Suprapubic skin (tissue), 4 donors: ENCODE measurements around the gene CDKL2. TPM values are rescaled to one million over a fixed set of nuclear protein-coding genes. Genes with fewer than 3 reads are reported as not detected.
"Not testable (repeated sequence)": the region's sequence is repeated elsewhere in the genome, so short reads cannot be mapped to it uniquely, and the experiment has no call there.

ENCODE experiments used
- DNase-seq, 2 donors: peaks; one replicate each; pipeline ENCODE4 v3.0.0-alpha.2; 2019; ENCODE audit warnings: low spot score in 2 of 2
- H3K27ac ChIP-seq: fragments of 200-600 bp; sonication (generic); one replicate; pipeline ENCODE4 v1.5.1; 2019
- H3K27me3 ChIP-seq: fragments of 200-600 bp; sonication (generic); one replicate; pipeline ENCODE4 v1.5.1; 2019
- H3K36me3 ChIP-seq: fragments of 200-600 bp; sonication (generic); one replicate; pipeline ENCODE4 v1.5.1; 2019
- H3K4me1 ChIP-seq: fragments of 200-600 bp; sonication (generic); one replicate; pipeline ENCODE4 v1.5.1; 2019
- H3K4me3 ChIP-seq: fragments of 200-600 bp; sonication (generic); one replicate; pipeline ENCODE4 v1.5.1; 2019; ENCODE audit warnings: mild to moderate bottlenecking
- H3K9me3 ChIP-seq: fragments of 200-600 bp; sonication (generic); one replicate; pipeline ENCODE4 v1.5.1; 2019
- CTCF ChIP-seq, 2 donors: fragments of 200-600 bp in 1 of 2; fragments of 450-650 bp in 1 of 2; sonication (generic) in 1 of 2; IDR thresholded peaks; one replicate each; pipeline ENCODE4 v1.5.1; 2016 to 2019; ENCODE audit warnings: antibody characterized with exemption in 2 of 2, mild to moderate bottlenecking in 1 of 2, moderate library complexity in 1 of 2
- EP300 ChIP-seq: sonication (generic); formaldehyde crosslinking; IDR thresholded peaks from one replicate; pipeline ENCODE4 v1.6.1; 2017; ENCODE audit warnings: antibody characterized with exemption
- POLR2A ChIP-seq, 2 donors: fragments of 450-650 bp; IDR thresholded peaks; one replicate each; pipeline ENCODE4 v1.6.1; 2017; ENCODE audit warnings: antibody characterized with exemption in 2 of 2, mild to moderate bottlenecking in 2 of 2, moderate library complexity in 2 of 2
- POLR2AphosphoS5 ChIP-seq, 3 donors: sonication (generic); formaldehyde crosslinking; IDR thresholded peaks; one replicate each; pipeline ENCODE4 v1.6.1; 2017; ENCODE audit warnings: antibody characterized with exemption in 3 of 3
- WGBS: methylation state at CpG from one replicate; pipeline ENCODE4 v1.1.5; 2018; 5-methylcytosine and 5-hydroxymethylcytosine counted together
- total RNA-seq, 4 donors: library from RNA; depleted of rRNA; stranded (reverse); fragments of >200 nt; gene quantifications; one replicate each; pipeline ENCODE4 v1.1.0, GENCODE V29; 2016

The CDKL2 gene
- total RNA-seq, 4 donors from 2014 or later, result 1.3 to 2.0 (median 1.8) TPM; not detected in 1

- Histone ChIP-seq H3K36me3 (peaks cover 8% of the 10 kb centered on the region), H3K27me3 (no peaks in the 10 kb centered on the region), H3K9me3 (no peaks in the 10 kb centered on the region), H3K27ac (no peak overlapping the region), H3K4me1 (no peaks in the 10 kb centered on the region), H3K4me3 (no peak overlapping the region)
- DNase-seq, result no peak
- TF ChIP-seq POLR2AphosphoS5 (IDR thresholded peaks at IDR 0.05), result no peak
- TF ChIP-seq POLR2A (IDR thresholded peaks at IDR 0.05), result no peak
- no peak for TF ChIP-seq CTCF (IDR thresholded peaks at IDR 0.05)
- TF ChIP-seq EP300, result no peak
- WGBS, result 98% methylated on average over 3 of the region's 3 CpGs
Measured at GRCh38 chr4:75544870-75545269, 85.5 kb downstream of the CDKL2 start.

GRCh38 chr4:75544220-75544619 is 86.1 kb downstream of the CDKL2 start:
- H3K4me3 ChIP-seq, H3K27me3 ChIP-seq: not testable (repeated sequence)
- WGBS, result 94% methylated on average over 8 of the region's 8 CpGs

GRCh38 chr4:75542824-75543223 is 87.5 kb downstream of the CDKL2 start:
- Histone ChIP-seq H3K4me1 (no peaks in the 10 kb centered on the region), H3K9me3 (no peaks in the 10 kb centered on the region), H3K36me3 (peaks cover 13% of the 10 kb centered on the region), H3K4me3 (no peak overlapping the region), H3K27me3 (no peaks in the 10 kb centered on the region), H3K27ac (no peak overlapping the region)
- TF ChIP-seq EP300 (no peak), POLR2A (IDR thresholded peaks at IDR 0.05) (no peak), CTCF (IDR thresholded peaks at IDR 0.05) (no peak)
- DNase-seq, result no peak

More at GRCh38 chr4:75544220-75544619, 86.1 kb downstream of the CDKL2 start:
- not testable (repeated sequence) for H3K9me3 ChIP-seq, H3K4me1 ChIP-seq, H3K27ac ChIP-seq, DNase-seq
- H3K36me3 ChIP-seq, result peaks cover 13% of the 10 kb centered on the region

- H3K4me3 ChIP-seq, H3K27ac ChIP-seq, H3K27me3 ChIP-seq, H3K4me1 ChIP-seq, DNase-seq, H3K9me3 ChIP-seq: not testable (repeated sequence)
- 82% methylated on average over 6 of the region's 6 CpGs for WGBS
- peaks cover 17% of the 10 kb centered on the region for H3K36me3 ChIP-seq
Measured at GRCh38 chr4:75537308-75537707, 93.0 kb downstream of the CDKL2 start.

GRCh38 chr4:75533926-75534325 is 96.4 kb downstream of the CDKL2 start:
- H3K4me3 ChIP-seq, H3K4me1 ChIP-seq, DNase-seq, H3K9me3 ChIP-seq, H3K27me3 ChIP-seq, H3K27ac ChIP-seq: not testable (repeated sequence)
- H3K36me3 ChIP-seq, result peaks cover 42% of the 10 kb centered on the region

GRCh38 chr4:75533339-75533887 is 96.9 kb downstream of the CDKL2 start:
- not testable (repeated sequence) for H3K4me1 ChIP-seq, H3K4me3 ChIP-seq, H3K27me3 ChIP-seq, DNase-seq, H3K27ac ChIP-seq, H3K9me3 ChIP-seq
- H3K36me3 ChIP-seq, result peaks cover 47% of the 10 kb centered on the region
- WGBS, result 94% methylated on average over 4 of the region's 4 CpGs

- 98% methylated on average over 7 of the region's 7 CpGs for WGBS
- not testable (repeated sequence) for H3K9me3 ChIP-seq, H3K27me3 ChIP-seq, H3K4me3 ChIP-seq, DNase-seq, H3K27ac ChIP-seq, H3K4me1 ChIP-seq
- peaks cover 63% of the 10 kb centered on the region for H3K36me3 ChIP-seq
Measured at GRCh38 chr4:75531536-75532143, 98.7 kb downstream of the CDKL2 start.

GRCh38 chr4:75530556-75531322 is 99.6 kb downstream of the CDKL2 start:
- peaks cover 71% of the 10 kb centered on the region for H3K36me3 ChIP-seq
- no peaks in the 10 kb centered on the region for H3K4me1 ChIP-seq
- H3K9me3 ChIP-seq, result peaks cover 9% of the 10 kb centered on the region
- TF ChIP-seq POLR2A (IDR thresholded peaks at IDR 0.05) (no peak), CTCF (IDR thresholded peaks at IDR 0.05) (no peak), POLR2AphosphoS5 (IDR thresholded peaks at IDR 0.05) (no peak), EP300 (no peak)
- no peak for DNase-seq
- H3K27ac ChIP-seq, result no peak overlapping the region
- H3K27me3 ChIP-seq, result no peaks in the 10 kb centered on the region
- no peak overlapping the region for H3K4me3 ChIP-seq
- WGBS, result 97% methylated on average over 2 of the region's 2 CpGs
